ENCODE results near the gene SDK1. TPM values are rescaled to one million over a fixed set of nuclear protein-coding genes. Genes with fewer than 3 reads are reported as not detected.
A peak's percentile ranks its signal among the peaks of the same experiment; 100 is the strongest.

The SDK1 gene
- total RNA-seq, 4 donors from 2014 or later: 2.5 to 12.9 (median 6.1) TPM

DNA sequence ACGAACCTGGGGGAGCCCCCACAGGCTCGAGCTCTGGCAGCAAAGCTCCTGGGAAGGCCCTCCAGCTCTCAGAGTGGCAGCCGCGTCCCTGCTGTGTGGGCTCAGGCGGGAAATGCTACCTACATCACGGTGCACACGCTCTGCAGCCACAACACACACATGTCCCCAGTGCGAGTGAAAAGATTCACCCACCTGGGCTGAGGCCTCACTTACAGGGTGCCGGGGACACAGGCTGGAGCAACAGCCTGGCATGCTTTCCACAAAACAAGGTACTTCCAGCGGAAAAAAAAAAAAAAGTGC is 970.6 kb downstream of the SDK1 start:
- no peaks in the 10 kb centered on the region for H3K36me3 ChIP-seq
- H3K27ac ChIP-seq: no peak overlapping the region
- no peaks in the 10 kb centered on the region for H3K4me1 ChIP-seq
- no peaks in the 10 kb centered on the region for H3K27me3 ChIP-seq
- WGBS: 82% methylated on average over 10 of the region's 10 CpGs
- H3K9me3 ChIP-seq: no peaks in the 10 kb centered on the region
- no peak for TF ChIP-seq EP300 (IDR thresholded peaks at IDR 0.05)
- no peak for TF ChIP-seq POLR2A (IDR thresholded peaks at IDR 0.05)
- TF ChIP-seq POLR2AphosphoS5 (IDR thresholded peaks at IDR 0.05): no peak
- TF ChIP-seq, protein P1, sequence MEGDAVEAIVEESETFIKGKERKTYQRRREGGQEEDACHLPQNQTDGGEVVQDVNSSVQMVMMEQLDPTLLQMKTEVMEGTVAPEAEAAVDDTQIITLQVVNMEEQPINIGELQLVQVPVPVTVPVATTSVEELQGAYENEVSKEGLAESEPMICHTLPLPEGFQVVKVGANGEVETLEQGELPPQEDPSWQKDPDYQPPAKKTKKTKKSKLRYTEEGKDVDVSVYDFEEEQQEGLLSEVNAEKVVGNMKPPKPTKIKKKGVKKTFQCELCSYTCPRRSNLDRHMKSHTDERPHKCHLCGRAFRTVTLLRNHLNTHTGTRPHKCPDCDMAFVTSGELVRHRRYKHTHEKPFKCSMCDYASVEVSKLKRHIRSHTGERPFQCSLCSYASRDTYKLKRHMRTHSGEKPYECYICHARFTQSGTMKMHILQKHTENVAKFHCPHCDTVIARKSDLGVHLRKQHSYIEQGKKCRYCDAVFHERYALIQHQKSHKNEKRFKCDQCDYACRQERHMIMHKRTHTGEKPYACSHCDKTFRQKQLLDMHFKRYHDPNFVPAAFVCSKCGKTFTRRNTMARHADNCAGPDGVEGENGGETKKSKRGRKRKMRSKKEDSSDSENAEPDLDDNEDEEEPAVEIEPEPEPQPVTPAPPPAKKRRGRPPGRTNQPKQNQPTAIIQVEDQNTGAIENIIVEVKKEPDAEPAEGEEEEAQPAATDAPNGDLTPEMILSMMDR (IDR thresholded peaks at IDR 0.05): no peak
- no peak for DNase-seq (ENCODE audit: low spot score in 2 of 2)
- no peak overlapping the region for H3K4me3 ChIP-seq

- Histone ChIP-seq H3K4me1 (no peaks in the 10 kb centered on the region), H3K9me3 (no peaks in the 10 kb centered on the region), H3K36me3 (no peaks in the 10 kb centered on the region), H3K4me3 (no peak overlapping the region), H3K27ac (no peak overlapping the region), H3K27me3 (no peaks in the 10 kb centered on the region)
- TF ChIP-seq POLR2A (IDR thresholded peaks at IDR 0.05) (no peak), EP300 (IDR thresholded peaks at IDR 0.05) (no peak), POLR2AphosphoS5 (IDR thresholded peaks at IDR 0.05) (no peak)
- TF ChIP-seq, protein P1 (IDR thresholded peaks at IDR 0.05): no peak
- 93% methylated on average over 16 of the region's 16 CpGs for WGBS
- no peak for DNase-seq (ENCODE audit: low spot score in 2 of 2)
These were observed 971.1 kb downstream of the SDK1 start for GRCh38 chr7:4272141-4272540.

- no peak overlapping the region for H3K4me3 ChIP-seq
- no peaks in the 10 kb centered on the region for H3K4me1 ChIP-seq
- TF ChIP-seq EP300 (IDR thresholded peaks at IDR 0.05) (no peak), POLR2A (IDR thresholded peaks at IDR 0.05) (no peak), POLR2AphosphoS5 (IDR thresholded peaks at IDR 0.05) (no peak)
- TF ChIP-seq, protein P1 (IDR thresholded peaks at IDR 0.05): no peak
- DNase-seq (ENCODE audit: low spot score in 2 of 2): peak in 1 of 2 donors; percentile 49
- H3K9me3 ChIP-seq: no peaks in the 10 kb centered on the region
- no peak overlapping the region for H3K27ac ChIP-seq
- H3K36me3 ChIP-seq: no peaks in the 10 kb centered on the region
- WGBS: 90% methylated on average over 9 of the region's 9 CpGs
- no peaks in the 10 kb centered on the region for H3K27me3 ChIP-seq
These were observed 972.6 kb downstream of the SDK1 start for GRCh38 chr7:4273566-4274230.

GRCh38 chr7:4274286-4274685 is 973.2 kb downstream of the SDK1 start:
- no peak for TF ChIP-seq POLR2AphosphoS5 (IDR thresholded peaks at IDR 0.05)
- TF ChIP-seq, protein P1 (IDR thresholded peaks at IDR 0.05): no peak
- no peak for TF ChIP-seq POLR2A (IDR thresholded peaks at IDR 0.05)
- no peak for TF ChIP-seq EP300 (IDR thresholded peaks at IDR 0.05)
- Histone ChIP-seq H3K27me3 (no peaks in the 10 kb centered on the region), H3K4me1 (no peaks in the 10 kb centered on the region), H3K4me3 (no peak overlapping the region), H3K27ac (no peak overlapping the region), H3K9me3 (no peaks in the 10 kb centered on the region), H3K36me3 (no peaks in the 10 kb centered on the region)
- WGBS: 75% methylated on average over 2 of the region's 3 CpGs
- DNase-seq (ENCODE audit: low spot score in 2 of 2): no peak

DNA sequence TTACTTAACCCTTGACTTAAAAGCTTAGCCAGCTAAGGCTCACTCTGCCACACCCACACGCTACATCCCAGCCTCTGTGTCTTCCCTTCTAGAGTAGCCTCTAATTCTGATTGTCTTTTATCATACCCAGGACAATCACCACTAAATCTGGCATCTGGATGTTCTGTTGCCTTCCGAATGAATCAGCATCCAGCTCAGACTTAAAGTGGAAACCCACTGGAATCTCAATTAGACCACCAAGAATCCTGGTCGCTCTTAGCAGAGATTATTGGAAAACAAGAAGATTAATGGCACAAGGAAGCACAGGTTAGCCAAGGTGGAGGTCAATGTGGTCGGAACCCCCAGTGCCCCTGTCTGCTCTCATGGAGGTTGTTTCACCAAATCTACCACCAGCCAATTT is 976.9 kb downstream of the SDK1 start:
- TF ChIP-seq, protein P1 (IDR thresholded peaks at IDR 0.05): no peak
- TF ChIP-seq POLR2AphosphoS5 (IDR thresholded peaks at IDR 0.05): no peak
- no peak for TF ChIP-seq EP300 (IDR thresholded peaks at IDR 0.05)
- TF ChIP-seq POLR2A (IDR thresholded peaks at IDR 0.05): no peak
- 80% methylated on average over 4 of the region's 4 CpGs for WGBS

More for the DNA sequence above, 976.9 kb downstream of the SDK1 start:
- Histone ChIP-seq H3K27me3 (no peaks in the 10 kb centered on the region), H3K27ac (no peak overlapping the region), H3K9me3 (no peaks in the 10 kb centered on the region), H3K4me1 (no peaks in the 10 kb centered on the region), H3K4me3 (no peak overlapping the region), H3K36me3 (no peaks in the 10 kb centered on the region)
- peak in 1 of 2 donors; percentile 21 for DNase-seq (ENCODE audit: low spot score in 2 of 2)
